ENCODE results near the gene RFC3.

RFC3 gene

GRCh38 chr13:33868343-33868994 lies 50.5 kb downstream of the RFC3 start:
- DNase-seq (ENCODE audit: low read depth), result no peak

DNA sequence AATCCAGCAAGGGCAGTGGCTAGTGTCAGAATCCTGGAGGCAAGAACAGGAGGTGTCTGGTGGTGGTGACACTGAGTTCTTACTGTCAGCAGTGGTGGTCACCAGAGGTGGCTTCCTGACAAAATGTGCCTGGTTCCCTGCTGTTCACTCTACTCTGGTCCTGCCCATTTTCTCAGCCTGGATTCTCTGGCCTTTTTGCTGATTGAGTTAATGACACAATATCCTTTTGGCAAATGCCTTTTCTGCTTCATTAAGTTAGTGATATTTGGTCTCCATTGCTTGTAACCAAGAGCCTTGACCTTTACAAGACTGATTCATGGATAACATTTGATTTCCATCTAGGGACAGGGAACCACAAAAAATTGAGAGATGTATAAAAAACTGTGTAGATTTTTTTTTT lies 51.1 kb downstream of the RFC3 start:
- DNase-seq (ENCODE audit: low read depth), result no peak

DNA sequence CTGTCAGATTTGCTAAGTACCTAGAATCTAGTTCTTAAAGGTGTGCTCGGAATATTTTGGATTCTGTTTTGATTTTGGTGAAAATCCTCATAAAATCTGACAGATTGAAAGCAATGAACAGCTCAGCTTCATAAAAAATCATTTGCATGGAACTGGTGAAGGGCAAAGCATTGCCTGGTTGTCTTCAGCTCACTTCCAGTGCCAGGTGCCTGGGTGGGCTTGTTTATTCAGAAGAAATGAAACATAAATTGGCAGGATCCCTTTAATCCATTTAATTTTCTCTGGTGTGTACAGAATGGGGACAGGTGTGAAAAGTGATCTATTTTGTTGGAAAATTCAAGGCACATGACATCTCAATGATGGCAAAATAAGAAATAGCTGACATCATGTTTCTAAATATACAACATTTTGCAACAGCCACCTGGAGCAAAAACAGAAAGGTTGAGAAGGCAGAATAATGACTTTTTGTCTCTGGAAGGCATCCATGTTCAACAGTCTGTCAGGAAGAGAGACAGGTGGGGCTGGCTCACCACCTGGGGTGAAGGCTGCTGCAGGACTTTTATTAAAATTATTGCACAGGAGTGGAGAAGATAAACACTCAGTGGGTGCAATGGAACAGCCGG lies 52.2 kb downstream of the RFC3 start:
- no peak for DNase-seq (ENCODE audit: low read depth)

DNA sequence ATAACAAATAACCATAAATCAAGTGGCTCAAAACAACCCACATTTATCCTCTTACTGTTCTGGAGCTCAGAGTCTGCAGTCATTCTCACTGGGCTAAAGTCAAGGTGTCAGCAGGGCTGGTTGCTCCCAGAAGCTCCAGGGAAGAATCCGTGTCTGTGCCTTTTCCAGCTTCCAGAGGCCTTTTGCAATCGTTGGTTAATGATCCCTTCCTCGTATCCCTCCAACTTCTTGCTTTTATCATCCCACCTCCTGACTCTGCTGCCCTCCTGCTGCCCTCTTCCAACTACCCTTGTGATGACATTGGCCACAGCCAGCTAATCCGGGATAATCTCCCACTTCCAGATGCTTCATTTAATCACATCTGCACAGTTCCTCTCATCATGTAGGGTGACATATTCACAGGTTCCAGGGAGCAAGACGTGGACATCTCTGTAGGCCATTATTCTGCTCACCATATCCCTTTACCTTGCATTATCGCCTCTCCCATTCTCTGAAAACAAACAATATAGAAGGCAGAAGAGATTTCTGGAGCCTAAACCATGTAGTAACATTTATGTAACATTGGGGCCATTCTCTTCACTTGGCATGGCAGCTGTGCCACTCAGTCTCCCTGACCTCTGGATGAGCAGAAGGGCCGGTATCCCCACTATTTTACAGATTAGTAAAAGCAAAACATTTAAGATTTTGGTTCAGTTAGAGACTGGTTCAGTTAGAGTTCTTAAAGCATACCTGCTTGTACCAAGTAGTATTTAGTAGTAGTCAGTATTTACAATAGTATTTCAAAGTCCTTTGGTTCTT lies 53.5 kb downstream of the RFC3 start:
- DNase-seq (ENCODE audit: low read depth), result no peak

GRCh38 chr13:33872005-33872351 lies 54.0 kb downstream of the RFC3 start:
- no peak for DNase-seq (ENCODE audit: low read depth)

DNA sequence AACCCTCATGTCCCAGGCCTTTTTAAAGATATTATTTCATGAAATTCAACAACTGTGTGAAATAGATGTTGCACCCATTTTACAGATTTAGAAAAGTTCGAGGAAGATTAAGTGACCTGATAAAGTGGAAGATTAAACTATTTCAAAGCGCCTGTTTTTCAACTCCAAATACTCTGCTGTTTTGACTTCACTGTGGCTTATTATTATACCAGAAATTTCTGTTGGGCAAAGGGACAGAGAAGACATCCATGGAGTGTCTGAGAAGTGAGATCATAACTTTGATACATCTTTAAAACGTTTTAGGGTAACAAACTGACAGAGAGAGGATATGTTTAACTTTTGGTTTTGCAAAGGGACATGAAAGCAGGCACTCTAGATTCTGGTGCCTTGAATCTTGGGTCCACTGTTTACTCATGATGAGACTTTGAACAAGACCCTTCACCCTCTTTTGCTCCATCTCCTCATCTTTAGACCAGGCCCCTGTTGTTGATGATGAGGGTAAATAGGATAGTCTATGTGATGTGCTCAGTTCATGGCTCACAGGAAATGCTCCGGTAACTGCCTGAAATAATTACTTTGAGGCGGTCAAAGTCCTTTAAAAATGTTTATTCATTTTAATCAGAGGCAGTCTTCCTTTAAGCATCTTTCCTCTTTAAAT lies 55.4 kb downstream of the RFC3 start:
- no peak for DNase-seq (ENCODE audit: low read depth)

- no peak for DNase-seq (ENCODE audit: low read depth)
These were observed 56.9 kb downstream of the RFC3 start for GRCh38 chr13:33874871-33875270.

DNA sequence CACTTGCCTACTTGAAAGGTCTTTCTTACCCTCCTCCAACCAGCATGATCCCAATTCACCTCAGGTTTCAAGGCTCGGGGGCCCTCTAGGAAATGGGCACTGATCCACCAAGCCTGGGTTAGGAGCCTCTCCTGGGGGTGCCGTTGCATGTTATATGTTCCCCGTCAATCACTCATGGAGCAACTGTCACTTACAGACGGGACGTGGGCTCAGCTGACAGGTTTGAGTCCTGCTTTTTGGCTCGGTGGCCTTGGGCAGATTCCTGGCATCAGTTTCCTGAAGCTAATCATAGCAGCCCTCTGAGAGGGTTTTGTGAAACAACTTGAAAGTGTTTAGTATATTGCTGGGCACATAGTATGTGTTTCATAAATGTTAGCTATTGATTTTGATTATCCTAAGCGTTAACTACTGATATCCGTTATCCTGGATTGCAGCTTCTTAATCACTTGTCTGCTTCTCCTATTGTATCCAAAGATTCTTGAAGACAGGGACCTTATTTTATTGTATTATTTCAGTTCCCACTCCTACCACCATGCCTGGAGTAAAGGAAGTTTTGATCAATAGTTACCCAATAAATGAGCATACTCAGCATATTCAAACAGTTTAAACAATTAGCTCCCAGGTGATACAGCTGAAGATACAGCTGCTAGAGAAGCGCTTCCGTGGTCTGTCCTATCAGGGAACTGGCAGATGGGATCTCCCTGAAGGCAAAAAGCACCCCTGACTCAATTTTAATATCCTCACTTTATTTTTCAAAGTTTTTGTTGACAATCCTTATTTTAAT lies 57.9 kb downstream of the RFC3 start:
- DNase-seq (ENCODE audit: low read depth), result no peak

GRCh38 chr13:33876716-33877394 lies 58.9 kb downstream of the RFC3 start:
- DNase-seq (ENCODE audit: low read depth), result no peak

DNA sequence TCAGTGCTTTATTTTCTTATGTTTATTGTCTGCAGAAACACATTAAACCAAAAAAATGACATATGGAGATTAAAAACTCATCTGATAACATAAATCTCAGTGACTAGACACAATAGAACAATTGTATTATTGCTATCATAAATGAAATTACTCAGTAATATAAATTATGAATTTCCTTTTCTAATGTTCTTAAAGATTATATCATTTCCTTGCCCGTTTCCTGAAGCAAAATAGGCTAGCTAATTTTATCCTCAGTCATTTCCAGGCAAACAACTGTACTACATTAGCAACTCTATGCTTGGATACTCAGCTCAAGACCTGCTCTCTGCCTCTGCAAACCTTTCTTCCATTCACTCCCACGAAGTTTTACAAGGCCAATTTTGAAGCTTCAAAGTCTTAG lies 61.2 kb downstream of the RFC3 start:
- no peak for DNase-seq (ENCODE audit: low read depth)

- no peak for DNase-seq (ENCODE audit: low read depth)
These were observed 64.9 kb downstream of the RFC3 start for GRCh38 chr13:33882804-33883203.

GRCh38 chr13:33884531-33885220 lies 66.7 kb downstream of the RFC3 start:
- no peak for DNase-seq (ENCODE audit: low read depth)

All from activated T-cell treated with anti-CD3 and anti-CD28 coated beads for 24 hours (primary cell).